T1000 (cell line): ENCODE data around the gene JTB.

Experiments
- DNase-seq: peaks from one replicate; lab custom pipeline; 2025; ENCODE audit warnings: mixed read lengths; lab: John Stamatoyannopoulos, UW

JTB gene

DNA sequence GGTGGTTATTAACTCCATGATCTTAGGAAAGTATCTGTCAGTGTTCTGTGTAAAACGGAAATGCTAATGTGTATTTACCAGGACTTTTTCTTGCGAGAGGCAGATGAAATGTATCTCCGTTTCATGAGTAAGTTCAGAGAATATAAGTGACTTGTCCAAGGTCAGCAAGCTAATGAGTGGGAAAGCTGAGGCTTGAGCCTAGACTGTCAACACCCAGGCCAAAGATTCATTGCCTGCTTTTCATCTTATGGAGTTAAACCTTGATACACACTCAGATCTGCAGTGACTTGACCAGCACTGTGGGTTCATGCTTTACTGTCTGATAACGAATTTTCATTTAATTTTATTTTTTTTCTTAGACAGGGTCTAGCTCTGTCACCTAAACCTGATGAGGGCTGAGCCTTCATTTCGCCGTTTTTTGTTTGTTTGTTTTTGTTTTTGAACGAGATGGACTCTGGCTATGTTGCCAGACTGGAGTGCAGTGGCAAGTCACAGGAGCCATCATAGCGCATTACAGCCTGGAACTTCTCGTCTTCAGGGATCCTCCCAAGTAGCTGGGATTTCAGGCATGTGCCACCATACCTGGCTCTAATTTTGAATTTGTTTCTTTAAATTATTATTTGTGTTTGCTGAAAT lies 918 bp upstream of the JTB start:
- no peak for DNase-seq

DNA sequence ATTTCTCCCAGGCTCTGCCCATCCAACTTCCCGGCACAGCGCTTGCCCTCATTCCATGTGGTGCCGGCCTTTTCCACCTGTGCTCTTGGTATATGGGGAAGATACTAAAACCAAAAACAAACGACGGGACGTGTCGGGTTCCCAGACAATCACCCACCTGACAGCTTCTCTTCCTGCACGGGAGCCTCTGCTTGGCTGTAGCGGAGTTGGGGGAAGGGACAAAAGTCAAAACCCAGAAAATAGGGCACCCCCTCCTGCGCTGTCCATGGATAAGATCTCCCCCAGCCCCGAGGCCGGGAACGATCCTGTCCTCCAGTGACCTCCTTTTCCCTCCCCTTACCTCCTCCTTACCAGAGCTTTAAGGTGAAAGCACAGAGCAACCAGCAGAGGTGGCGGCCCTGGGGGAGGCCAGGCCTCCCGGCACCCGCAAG lies 640 bp downstream of the JTB start:
- DNase-seq, result no peak

DNA sequence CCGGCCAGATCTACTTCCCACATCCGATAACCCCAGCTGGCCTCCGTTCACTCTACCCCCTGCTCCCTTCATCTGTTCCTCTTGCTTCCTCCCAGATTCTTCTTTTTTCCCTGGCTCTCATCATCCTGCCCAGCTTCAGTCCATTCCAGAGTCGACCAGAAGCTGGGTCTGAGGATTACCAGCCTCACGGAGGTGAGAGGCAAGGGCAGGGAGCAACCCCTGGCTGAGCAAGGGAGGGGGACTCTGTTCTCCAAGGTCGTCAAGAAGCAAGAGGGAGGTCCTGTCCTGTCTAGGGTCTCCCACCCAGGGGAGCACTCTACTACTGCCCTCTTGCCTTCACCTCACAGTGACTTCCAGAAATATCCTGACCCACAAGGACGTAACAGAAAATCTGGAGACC lies 3.9 kb downstream of the JTB start:
- DNase-seq, result no peak

DNA sequence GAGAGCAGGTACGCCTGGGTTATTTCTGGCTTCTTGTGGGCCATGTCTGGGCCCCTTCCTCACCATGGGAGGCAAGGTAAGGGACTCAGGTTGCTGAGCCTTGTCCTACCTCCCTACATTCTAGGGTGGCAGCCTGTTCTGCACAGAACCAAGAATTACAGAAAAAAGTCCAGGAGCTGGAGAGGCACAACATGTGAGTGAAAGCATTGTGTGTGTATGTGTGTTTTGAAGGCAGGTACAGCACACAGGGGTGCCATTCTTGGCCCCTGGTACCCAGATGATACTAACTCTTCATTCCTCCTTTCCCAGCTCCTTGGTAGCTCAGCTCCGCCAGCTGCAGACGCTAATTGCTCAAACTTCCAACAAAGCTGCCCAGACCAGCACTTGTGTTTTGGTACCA lies 4.4 kb downstream of the JTB start:
- DNase-seq, result no peak

DNA sequence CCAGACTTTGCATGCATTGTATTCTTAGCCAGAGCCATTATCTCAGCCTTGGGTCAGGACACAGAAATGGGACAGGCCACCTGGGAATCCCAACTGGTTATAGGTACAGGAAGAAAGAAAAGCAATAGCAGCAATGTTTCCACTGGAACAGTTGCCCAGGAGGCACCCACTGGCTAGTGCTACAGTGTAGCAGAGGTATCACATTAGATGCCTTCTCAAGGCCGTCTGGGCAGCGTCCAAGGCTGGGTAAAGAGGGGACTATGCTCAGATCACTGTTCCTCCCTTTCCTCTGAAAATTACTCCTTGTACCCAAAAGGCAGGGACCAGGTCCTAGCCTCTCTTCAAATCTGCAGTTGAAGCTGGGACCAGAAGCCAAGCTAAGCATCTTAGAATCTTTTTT lies 7.1 kb downstream of the JTB start:
- no peak for DNase-seq

DNA sequence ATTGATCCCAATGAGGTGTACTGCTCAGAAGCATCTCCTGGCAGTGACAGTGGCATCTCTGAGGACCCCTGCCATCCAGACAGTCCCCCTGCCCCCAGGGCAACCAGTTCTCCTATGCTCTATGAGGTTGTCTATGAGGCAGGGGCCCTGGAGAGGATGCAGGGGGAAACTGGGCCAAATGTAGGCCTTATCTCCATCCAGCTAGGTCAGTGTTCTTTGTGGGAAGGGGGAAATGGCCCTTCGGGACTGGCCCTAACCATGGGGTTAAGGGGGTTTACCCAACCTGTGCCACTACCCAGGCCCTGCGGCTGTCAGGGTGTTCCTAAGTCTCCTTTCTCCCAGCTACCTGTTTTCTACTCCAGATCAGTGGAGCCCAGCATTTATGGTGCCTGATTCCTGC lies 8.5 kb downstream of the JTB start:
- DNase-seq, result no peak

DNA sequence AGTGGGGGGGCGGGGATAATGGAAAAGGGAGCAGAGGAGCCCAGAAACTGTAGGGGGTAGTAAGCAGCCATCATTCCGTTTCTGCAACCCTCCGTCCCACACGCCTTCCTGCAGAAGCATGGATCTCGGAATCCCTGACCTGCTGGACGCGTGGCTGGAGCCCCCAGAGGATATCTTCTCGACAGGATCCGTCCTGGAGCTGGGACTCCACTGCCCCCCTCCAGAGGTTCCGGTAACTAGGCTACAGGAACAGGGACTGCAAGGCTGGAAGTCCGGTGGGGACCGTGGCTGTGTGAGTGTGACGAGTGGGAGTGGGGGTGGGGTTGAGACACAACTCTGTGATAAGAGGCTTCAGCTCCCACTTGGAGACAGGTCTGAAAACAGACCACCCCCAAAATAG lies 9.1 kb downstream of the JTB start:
- no peak for DNase-seq

DNA sequence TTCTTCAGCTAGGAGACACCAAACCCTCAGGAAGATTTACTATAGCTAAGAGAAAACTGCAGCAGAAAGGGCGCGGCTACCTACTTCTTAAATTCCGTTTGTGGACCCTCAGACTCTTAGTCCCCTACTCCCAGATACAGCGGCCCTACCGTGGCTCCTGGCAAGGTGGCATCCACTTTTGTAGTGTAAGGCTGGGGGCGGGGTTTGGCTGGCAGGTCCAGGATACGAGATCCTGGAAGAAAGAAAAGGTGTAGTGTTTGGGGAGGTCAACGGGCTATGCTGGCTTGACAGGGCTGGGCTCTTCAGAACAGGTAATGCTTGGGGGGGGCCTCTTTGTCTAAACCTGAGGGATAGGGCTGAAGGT lies 9.5 kb downstream of the JTB start:
- no peak for DNase-seq

DNA sequence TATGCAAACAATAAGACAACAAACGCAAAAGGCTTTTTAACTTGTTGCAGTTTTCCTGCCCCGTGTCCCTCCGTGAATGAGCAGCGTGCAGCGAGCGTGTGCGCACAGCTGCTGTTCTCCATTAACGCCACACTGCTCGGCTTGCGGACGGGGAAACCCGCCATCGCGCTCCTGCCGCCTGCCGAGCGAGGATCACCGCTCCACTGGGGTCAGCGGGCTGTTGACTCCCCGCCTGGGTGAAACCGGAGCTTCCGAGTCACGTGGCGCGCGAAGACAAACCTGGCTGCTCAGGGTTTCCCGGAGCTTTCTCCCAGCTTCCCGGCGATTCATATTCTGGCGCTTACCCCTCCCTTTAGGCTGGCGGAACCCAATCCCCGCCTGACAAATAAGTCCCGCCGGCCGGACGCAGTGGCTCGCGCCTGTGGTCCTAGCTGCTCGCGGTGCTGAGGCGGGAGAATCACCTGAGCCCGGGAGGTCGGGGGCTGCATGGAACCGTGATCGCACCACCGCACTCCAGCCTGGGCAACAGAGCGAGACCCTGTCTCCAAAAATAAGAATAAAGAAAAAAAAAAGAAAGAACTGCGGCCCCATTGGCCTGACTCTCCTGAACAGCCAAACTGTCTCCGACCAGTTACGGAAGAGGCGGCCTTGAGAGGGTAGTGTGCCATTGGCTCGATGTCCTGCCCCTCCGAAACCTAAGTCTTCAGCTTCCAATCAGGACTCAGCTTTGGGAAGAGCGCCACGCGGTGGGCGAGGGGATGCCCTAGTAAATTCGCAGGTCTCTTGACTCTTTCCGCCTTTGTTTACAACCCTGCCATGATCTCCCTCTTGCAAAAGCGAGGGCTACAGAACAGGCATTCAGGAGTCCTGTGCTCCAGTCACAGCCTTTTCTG lies 10.1 kb downstream of the JTB start, which contains the start of gene CREB3L4:
Gene CREB3L4, plus strand, starts transcription at position 796 of the 893 bp plus-strand sequence. CDS start 624 bp downstream, outside the sequence.
- peak; percentile 80 for DNase-seq

DNA sequence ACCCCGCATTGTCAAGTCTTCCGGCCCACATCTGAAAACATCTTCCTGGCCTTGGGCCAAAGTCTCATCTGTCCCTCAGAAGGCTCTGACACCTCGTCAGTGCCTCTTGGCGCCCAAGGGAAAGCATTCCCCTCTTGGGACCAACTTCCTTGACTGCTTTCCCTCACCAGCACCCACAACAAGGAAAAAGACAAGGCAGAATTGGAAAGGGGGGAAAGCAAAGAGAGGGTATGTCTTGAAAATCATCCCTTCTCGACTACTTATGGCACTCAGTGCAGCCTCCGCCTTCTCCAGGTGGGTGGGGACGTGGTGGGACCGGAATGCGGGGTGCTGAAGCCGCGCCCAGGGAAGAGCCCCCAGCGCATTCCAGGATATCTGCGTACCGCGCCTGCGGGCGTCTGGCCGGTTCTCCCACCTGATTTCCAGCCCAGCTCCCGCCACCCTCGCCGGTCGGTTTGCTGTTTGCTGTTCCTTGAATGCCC lies 13.6 kb downstream of the JTB start:
- peak; percentile 56 for DNase-seq

DNA sequence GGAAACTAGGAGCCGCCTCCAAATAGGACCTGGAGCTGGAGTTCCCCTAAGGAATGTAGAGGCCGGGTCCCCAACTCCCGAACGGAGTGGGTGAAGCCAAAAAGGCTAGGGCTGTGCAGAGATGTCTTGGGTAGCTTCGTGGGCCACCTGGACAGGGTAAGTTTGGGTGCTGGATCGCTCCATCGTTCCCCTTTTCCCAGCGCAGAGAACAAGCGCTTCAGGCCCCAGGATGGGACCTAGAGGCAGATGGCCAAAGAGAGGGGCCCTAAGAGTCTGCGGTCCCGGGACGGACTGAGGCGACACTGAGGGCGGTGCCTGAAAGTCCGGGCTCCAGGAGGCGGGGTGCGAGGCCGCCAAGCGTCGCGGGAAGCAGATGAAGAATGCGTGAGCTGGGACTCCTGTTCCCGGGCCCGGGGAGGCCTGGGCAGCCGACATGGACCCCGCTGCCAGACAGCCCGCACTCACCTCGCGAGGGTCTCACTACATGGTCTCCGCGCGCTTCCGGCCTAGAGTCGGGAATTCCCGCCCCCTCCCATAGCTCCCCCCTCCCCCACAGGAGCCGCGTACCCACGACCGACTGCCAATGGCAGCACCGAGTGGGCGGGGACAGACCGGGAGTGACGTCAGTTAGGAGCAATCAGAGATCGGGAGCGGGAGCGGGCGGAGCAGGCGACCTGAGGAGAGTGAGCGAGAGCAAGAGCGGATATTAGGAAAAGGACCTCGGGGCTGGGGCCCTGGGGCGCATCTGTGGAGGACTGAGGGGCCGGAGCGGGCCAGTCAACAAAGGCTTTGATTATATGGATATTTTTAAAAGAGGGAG lies 14.2 kb downstream of the JTB start, which contains the start of gene SLC39A1:
Gene SLC39A1, minus strand, starts transcription at position 508 of the 820 bp plus-strand sequence. CDS start 822 bp downstream, outside the sequence.
- DNase-seq, result peak; percentile 93

DNA sequence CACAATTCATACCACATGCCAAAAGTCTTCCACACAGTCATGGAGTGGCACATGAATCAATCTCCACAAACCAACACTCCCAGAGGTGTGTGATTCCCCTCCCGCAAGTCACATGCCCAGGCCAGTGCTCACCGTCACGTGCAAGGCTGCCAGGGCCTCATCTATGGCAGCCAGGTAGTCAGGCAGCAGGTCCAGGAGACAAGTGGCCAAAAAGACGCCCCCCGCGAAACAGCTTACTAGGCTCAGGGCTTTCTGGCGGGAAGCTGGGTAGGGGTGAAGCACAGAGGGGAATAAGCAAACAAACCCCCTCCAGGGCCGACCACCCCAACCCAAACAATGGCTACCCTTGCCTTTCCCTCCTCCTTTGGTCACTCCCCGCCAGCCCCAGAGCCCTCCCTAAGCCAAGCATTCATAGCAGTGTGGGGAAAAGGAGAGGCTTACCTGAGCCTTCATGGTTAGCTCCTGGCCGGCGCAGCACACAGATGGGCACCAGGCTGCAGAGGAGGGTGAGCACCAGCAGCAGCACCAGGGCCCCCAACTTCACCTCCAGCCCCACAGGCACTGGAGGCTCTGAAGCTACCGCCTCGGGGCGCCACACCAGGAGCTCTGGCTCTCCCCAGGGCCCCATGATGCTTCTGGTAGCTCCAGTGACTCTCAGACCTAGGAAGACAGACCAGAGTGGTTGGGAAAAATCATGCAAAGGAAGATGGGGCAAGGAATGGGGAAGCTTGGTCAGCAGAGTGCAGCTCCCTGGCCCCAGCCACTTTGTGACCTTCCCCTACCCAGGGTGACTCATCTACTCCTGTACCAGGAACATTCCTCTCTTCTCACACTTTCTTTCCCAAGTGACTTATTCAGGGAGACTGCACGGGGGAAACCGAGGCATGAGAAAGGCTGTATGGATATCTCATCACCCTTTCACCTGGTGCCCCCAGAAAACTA lies 15.1 kb downstream of the JTB start:
- DNase-seq, result no peak

DNA sequence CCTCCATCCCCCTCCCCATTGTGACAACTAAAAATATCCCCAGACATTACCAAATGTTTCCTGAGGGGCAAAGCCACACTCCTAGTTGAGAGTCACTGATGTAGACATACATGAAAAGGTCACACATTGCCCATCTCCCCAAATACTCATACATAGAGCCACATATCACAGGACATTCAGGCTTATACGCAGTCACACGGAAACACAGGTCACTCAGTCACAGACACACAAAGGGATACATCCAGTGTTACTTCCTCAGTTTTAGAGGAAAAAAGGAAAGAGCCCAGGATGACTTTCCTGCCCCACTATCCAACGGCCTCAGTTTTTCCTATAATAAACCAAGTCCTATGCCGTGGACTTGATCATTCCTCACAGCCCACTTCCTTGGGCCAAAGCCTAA lies 16.1 kb downstream of the JTB start:
- DNase-seq, result no peak

DNA sequence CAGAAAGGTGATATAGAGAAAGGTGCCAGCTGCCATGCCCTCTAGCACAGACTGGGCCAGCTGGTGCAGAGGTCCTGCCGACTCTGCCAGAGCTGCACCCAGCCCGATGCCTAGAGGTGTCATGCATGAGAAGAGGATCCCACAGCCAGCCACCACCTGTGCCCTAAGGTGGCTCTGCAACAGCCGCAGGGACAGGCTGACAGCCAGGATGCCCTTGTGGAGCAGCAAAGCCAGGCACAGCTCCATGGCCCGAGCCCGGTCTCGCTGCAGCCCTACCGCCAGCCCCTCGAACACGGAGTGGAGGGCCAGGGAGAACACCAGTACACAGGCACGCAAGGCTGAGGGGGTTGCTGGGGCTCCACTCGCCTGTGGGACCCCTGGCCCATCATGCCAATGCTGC lies 17.3 kb downstream of the JTB start:
- DNase-seq, result no peak

DNA sequence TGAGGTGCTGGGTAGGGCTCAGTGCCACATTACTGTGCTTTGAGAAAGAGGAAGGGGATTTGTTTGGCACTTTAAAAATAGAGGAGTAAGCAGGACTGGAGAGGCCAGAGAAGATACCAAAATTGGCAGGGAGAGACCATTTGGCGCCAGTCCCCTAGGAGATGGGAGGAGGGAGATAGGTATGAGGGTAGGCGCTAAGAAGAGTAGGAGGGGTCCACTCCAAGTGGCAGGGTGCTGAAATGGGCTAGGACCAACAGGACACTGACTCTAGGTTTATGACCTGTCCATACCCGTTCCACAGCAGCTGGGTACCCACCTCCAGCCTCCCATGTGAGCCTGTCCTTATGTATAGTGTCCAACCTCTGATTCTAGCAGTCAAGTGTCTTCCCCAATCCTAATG lies 18.0 kb downstream of the JTB start:
- DNase-seq, result no peak

DNA sequence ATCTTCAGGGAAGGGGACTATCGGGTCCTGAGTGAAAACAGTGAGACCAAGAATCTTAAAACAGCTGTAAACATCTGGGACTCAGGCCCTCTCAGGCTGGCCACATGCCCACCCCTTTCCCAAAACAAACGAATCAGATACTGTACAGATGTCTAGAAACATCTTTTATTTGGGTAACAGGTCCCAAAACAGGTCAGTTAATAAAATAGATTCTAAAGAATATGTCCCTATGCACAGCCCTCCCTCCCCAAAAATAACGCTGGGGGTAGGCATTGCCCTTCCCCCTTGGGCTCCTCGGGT lies 18.6 kb downstream of the JTB start:
- DNase-seq, result no peak

DNA sequence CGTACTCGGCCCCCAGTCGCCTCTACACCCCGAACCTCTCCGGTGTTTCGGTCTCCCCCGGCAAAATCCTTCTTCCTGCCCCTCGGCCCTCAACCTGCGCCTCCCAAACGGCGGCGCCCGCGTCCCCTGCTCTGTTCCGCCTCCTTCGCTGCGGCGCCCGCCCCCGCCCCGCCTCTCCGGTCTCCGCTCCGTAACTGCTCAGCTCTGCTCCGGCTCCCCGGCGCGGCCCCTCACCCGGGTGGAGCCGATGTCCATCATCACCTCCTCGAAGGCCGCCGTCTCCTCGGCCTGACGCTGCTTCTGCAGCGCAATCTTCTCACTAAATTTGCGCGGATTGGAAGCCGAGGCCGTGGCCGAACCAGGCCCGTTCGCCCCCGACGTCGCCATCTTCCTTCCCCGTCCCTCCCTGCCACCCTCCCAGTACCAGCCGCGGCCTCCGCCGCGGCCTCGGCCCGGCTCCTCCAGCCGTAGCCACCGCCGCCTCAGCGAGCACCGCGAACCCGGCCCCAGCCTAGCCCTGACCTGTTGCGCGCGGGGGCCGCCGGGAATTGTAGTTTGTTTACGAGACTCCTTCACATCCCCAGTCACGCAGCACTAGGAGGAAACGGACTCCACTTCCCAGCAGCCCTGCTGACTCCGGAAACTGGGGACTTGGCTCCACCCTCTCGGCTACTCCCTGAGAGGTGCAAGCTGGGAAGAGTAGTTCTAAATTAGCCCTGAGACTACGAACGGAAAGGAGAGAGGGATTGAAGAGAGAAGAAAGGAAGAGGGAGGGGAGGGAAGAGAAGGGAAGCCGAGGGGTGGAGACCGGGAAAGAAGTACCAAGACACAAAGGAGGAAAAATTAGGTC lies 19.1 kb downstream of the JTB start, which contains the start of gene CRTC2:
Gene CRTC2, minus strand, starts transcription at position 502 of the 850 bp plus-strand sequence. Its CDS starts 115 bp downstream, at position 387.
- peak; percentile 95 for DNase-seq

DNA sequence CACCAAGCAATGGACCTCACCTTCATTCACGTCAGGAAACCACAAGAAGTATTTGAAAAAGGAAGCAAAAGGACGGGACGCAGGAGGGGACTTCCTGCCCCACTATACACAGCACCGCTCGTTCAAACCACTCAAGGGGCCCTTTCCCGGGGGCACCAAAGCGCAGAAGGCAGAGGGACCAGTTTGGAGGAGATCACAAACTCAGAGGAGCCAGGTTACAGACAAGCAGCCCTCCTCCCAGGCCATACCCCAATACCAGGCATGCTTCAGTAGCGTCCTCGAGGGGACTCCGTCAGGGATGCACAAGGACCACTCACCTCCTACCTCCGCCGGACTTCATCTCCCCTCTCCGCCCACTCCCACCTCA lies 19.7 kb downstream of the JTB start:
- no peak for DNase-seq

DNA sequence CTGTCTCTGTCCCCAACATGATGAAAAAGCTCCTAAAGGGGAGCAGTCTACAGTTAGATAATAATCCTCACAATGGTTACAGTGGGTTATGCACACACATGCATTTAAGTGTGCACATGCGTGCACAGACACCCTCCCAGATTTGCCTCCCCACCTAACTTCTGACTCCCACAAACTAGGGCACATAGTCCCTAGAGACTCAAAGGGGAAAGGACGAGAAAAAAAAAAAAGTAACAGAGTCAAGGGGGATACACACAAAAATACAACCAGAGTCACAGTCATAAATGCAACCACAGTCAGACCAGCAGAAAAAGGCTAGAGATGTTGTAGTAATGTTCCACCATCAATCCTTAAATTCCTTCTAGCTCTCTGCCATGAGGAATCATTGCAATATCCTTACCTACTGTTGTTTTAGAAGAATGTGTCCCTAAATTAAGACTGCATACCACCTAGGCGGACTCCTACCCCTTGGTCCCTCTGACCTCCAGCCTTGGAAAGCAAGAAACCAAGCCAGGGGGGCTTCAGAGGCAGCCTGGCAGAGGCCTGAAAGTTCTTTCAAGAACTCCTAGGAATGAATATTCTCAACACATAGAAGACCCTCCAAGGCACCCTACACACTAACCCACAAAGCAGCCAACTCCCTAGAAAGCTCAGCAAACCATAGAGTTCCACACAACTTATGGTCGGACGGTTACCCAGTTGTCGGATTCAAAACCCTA lies 20.3 kb downstream of the JTB start:
- no peak for DNase-seq

DNA sequence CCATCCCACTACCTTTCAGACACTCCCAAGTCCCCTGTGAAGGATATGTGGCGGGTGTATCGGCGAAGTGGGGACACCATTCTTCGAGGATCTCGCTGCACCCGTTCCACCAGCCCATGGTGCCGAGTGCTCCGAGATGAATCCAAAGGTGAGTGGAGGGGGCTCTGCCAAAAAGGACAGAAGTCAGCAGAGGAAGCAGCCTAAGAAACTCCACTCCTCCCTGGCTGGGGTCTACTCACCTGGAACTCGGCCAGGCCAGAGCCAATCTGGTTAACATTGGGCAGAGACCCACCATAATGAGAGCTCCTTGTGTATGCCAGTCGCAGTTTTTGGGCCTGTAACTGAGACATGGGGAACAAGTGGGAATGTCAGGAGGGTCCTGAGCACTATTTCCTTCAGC lies 22.6 kb downstream of the JTB start:
- no peak for DNase-seq
